SH-SY5Y (cell line): ENCODE results near the gene ECHDC3.

Source experiments
- GATA2 ChIP-seq: IDR thresholded peaks from 2 replicates; pipeline ENCODE4 v1.6.1; 2011; ENCODE audit warnings: mild to moderate bottlenecking, low read depth, low read length
- GATA3 ChIP-seq: IDR thresholded peaks from 2 replicates; pipeline ENCODE4 v1.6.1; 2011; ENCODE audit warnings: low read depth, mild to moderate bottlenecking, low read length, moderate library complexity

DNA sequence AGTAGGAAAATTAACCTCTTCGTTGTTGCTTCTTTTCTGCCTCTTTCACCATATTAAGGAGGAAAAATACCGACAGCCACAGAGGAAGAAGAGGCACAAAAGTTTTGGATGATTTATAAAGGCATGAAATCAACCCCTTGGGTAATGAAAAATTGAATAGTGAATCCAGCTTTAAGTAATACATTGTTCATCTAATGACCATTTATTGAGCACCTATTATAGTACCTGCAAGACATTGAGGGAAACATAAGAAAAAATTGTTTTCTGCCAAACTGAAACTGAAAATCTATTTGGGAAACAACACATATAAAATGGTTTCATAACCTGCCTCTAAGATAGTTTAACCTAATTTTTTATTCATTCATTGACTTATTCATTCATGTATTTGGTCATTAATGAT lies 8.2 kb downstream of the ECHDC3 start:
- no peak for TF ChIP-seq GATA3
- no peak for TF ChIP-seq GATA2
